ENCODE measurements around the gene TBX20.
"Not testable (repeated sequence)": the region's sequence is repeated elsewhere in the genome, so short reads cannot be mapped to it uniquely, and the experiment has no call there.

- TF ChIP-seq CTCF (IDR thresholded peaks at IDR 0.05); ZFX (IDR thresholded peaks at IDR 0.05; ENCODE audit: borderline replicate concordance): not testable (repeated sequence)
Observed at GRCh38 chr7:35202353-35202752, 51.5 kb downstream of the TBX20 start.

Measured in 22Rv1 (cell line).